ENCODE measurements around the gene IARS1. TPM values are rescaled to one million over a fixed set of nuclear protein-coding genes. Genes with fewer than 3 reads are reported as not detected.
A peak's percentile ranks its signal among the peaks of the same experiment; 100 is the strongest.

The IARS1 gene
- total RNA-seq, 5 donors from 2014 or later (not counting 1 experiment from before 2014, with no cell fraction given), result 70.5 to 124 (median 113) TPM

DNA sequence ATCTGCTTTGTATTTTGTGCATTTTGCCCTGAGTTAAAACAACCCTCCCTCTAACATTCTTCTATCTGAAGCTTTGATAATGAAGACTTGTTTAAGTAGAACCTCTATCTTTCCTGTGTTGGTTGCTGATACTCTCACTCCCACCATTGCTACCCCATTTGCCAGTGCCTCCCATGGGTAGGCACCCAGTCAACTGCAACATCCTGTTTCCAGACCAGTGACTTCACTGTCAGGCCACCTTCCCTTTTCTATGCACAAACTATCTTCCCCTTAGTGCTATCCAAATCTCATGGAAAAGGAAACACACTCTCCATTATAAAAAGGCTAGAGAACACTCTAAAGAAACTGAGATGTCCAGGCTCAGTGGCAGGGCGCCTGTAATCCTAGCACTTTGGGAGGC, 5.6 kb upstream of the IARS1 start:
- peaks cover 5 to 10% of the 10 kb centered on the region in 2 experiments for H3K4me1 ChIP-seq (ENCODE audit: control insufficient read depth in 1 of 2, extremely low read depth in 1 of 2, insufficient read depth in 2 of 2, low read length in 2 of 2)
- Mint-ChIP-seq H3K27me3 (no peaks in the 10 kb centered on the region), H3K36me3 (peaks cover 51% of the 10 kb centered on the region), H3K4me1 (peaks cover 13 to 33% (median 28%) of the 10 kb centered on the region in 3 donors), H3K27ac (peak overlapping the region in 1 of 2 donors; percentile 19), H3K4me3 (no peak overlapping the region), H3K9me3 (no peaks in the 10 kb centered on the region)
- no peak overlapping the region for H3K27ac ChIP-seq (ENCODE audit: low read length)
- H3K36me3 ChIP-seq (ENCODE audit: control insufficient read depth in 2 of 2, extremely low read depth in 1 of 2, insufficient read depth in 1 of 2, low read length in 1 of 2), result peaks cover 3 to 68% of the 10 kb centered on the region in 2 donors
- no peak for ATAC-seq (replicated peaks in 1 of 4)
- no peaks in the 10 kb centered on the region for H3K9me3 ChIP-seq
- POLR2A ChIA-PET, result no interaction called here
- WGBS (ENCODE audit: insufficient coverage), result 80% methylated on average over 1 of the region's 1 CpG
- no peak overlapping the region for H3K4me3 ChIP-seq (ENCODE audit: control insufficient read depth in 1 of 2, extremely low read depth in 1 of 2, low read length in 1 of 2)
- CTCF ChIA-PET, result interaction anchor here (0.6 to 0.7 kb wide), 3 partner anchors 13 to 844 kb away, joined by 3 to 4 read pairs (median 3); no protein-coding TSS in a partner anchor
- no peak for DNase-seq
- H3K27me3 ChIP-seq (replicated peaks in 1 of 2; ENCODE audit: control insufficient read depth in 2 of 2, extremely low read depth in 1 of 2, insufficient read depth in 2 of 2, low read length in 1 of 2), result no peaks in the 10 kb centered on the region

- peaks cover 45% of the 10 kb centered on the region for H3K36me3 Mint-ChIP-seq
- H3K36me3 ChIP-seq (ENCODE audit: control insufficient read depth in 2 of 2, extremely low read depth in 1 of 2, insufficient read depth in 1 of 2, low read length in 1 of 2), result peaks cover 3 to 58% of the 10 kb centered on the region in 2 donors
Observed at GRCh38 chr9:92298036-92298435, 4.5 kb upstream of the IARS1 start.

DNA sequence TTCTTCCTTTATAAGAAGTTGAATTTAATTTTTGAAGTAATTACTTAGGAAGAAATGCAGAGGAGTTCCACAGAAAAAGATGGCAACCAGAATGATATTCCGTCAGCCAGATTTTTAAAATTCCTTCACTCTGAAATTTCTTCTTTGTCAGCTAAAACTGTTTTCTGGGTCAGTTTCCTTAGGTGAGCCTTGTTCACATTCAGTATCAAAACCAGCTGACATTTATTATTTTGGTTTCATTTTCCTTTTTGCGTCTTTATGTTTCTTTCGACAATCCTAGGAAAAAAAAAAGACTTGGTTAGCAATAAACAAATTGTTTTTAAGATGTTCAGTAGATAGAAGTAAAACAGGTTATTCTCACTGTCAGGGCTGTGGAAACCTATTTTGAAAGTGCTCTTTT, 4.1 kb upstream of the IARS1 start:
- Histone ChIP-seq H3K27ac (ENCODE audit: low read length) (peak overlapping the region; percentile 75), H3K36me3 (ENCODE audit: control insufficient read depth in 2 of 2, extremely low read depth in 1 of 2, insufficient read depth in 1 of 2, low read length in 1 of 2) (peaks cover 2 to 53% of the 10 kb centered on the region in 2 donors), H3K4me3 (ENCODE audit: control insufficient read depth in 1 of 2, extremely low read depth in 1 of 2, low read length in 1 of 2) (peak overlapping the region in 1 of 2 donors; percentile 6), H3K27me3 (replicated peaks in 1 of 2; ENCODE audit: control insufficient read depth in 2 of 2, extremely low read depth in 1 of 2, insufficient read depth in 2 of 2, low read length in 1 of 2) (no peaks in the 10 kb centered on the region), H3K4me1 (ENCODE audit: control insufficient read depth in 1 of 2, extremely low read depth in 1 of 2, insufficient read depth in 2 of 2, low read length in 2 of 2) (peaks cover 11 to 13% of the 10 kb centered on the region in 2 experiments), H3K9me3 (no peaks in the 10 kb centered on the region)
- H3K9me3 Mint-ChIP-seq, result no peaks in the 10 kb centered on the region
- POLR2A ChIA-PET, result no interaction called here
- DNase-seq, result peak in 1 of 35 experiments; percentile 19
- peak overlapping the region in 2 of 3 donors; percentile 68 to 71 for H3K4me3 Mint-ChIP-seq
- CTCF ChIA-PET, result no interaction called here
- peaks cover 41% of the 10 kb centered on the region for H3K36me3 Mint-ChIP-seq
- peaks cover 28 to 45% (median 39%) of the 10 kb centered on the region in 3 donors for H3K4me1 Mint-ChIP-seq
- WGBS (ENCODE audit: insufficient coverage), result 100% methylated on average over 1 of the region's 3 CpGs
- H3K27ac Mint-ChIP-seq, result peak overlapping the region; percentile 85 to 94
- ATAC-seq (replicated peaks in 1 of 4), result no peak
- no peaks in the 10 kb centered on the region for H3K27me3 Mint-ChIP-seq

More at GRCh38 chr9:92298036-92298435, 4.5 kb upstream of the IARS1 start:
- POLR2A ChIA-PET, result no interaction called here
- peak overlapping the region in 2 of 3 donors; percentile 68 to 71 for H3K4me3 Mint-ChIP-seq
- peak overlapping the region in 1 of 2 donors; percentile 6 for H3K4me3 ChIP-seq (ENCODE audit: control insufficient read depth in 1 of 2, extremely low read depth in 1 of 2, low read length in 1 of 2)
- CTCF ChIA-PET, result interaction anchor here in 1 of 2 donors (0.5 kb wide), 1 partner anchor 129 kb away, joined by 6 read pairs; no protein-coding TSS in a partner anchor
- no peak for DNase-seq
- peaks cover 23 to 41% (median 35%) of the 10 kb centered on the region in 3 donors for H3K4me1 Mint-ChIP-seq
- H3K4me1 ChIP-seq (ENCODE audit: control insufficient read depth in 1 of 2, extremely low read depth in 1 of 2, insufficient read depth in 2 of 2, low read length in 2 of 2), result peaks cover 7 to 12% of the 10 kb centered on the region in 2 experiments
- H3K27me3 Mint-ChIP-seq, result no peaks in the 10 kb centered on the region
- H3K27me3 ChIP-seq (replicated peaks in 1 of 2; ENCODE audit: control insufficient read depth in 2 of 2, extremely low read depth in 1 of 2, insufficient read depth in 2 of 2, low read length in 1 of 2), result no peaks in the 10 kb centered on the region
- ATAC-seq (replicated peaks in 1 of 4), result no peak
- peak overlapping the region; percentile 85 to 94 for H3K27ac Mint-ChIP-seq
- WGBS (ENCODE audit: insufficient coverage), result no CpG with 5 or more reads among the region's 3 CpGs
- H3K27ac ChIP-seq (ENCODE audit: low read length), result peak overlapping the region; percentile 75
- no peaks in the 10 kb centered on the region for H3K9me3 Mint-ChIP-seq
- no peaks in the 10 kb centered on the region for H3K9me3 ChIP-seq

DNA sequence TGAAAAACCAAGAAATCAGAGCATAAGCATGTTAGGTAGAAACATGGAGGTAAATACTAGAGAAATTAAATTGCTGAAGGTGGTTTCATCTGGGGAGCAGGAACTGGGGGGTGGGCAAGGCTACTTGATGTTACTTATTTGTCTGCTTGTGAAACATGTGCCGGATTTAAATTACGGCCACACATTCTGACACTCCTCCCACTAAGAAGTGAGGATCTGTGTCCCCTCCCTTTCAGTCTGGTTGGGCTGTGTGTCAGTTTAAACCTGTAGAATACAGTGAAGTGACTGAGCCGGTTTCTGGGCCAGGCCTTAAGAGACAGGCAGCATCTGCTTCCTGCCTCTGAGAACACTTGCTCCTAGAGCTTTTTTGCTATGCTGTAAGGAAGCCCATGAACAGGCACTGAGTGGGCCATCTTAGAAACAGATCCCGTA, 2.3 kb upstream of the IARS1 start:
- H3K4me3 ChIP-seq (ENCODE audit: control insufficient read depth in 1 of 2, extremely low read depth in 1 of 2, low read length in 1 of 2), result no peak overlapping the region
- H3K4me1 ChIP-seq (ENCODE audit: control insufficient read depth in 1 of 2, extremely low read depth in 1 of 2, insufficient read depth in 2 of 2, low read length in 2 of 2), result peaks cover 20 to 24% of the 10 kb centered on the region in 2 experiments
- H3K36me3 Mint-ChIP-seq, result peaks cover 31% of the 10 kb centered on the region
- ATAC-seq (replicated peaks in 1 of 4) (no peak), DNase-seq (no peak)
- H3K4me1 Mint-ChIP-seq, result peaks cover 45 to 60% (median 56%) of the 10 kb centered on the region in 3 donors
- peaks cover 0 to 37% of the 10 kb centered on the region in 2 donors for H3K36me3 ChIP-seq (ENCODE audit: control insufficient read depth in 2 of 2, extremely low read depth in 1 of 2, insufficient read depth in 1 of 2, low read length in 1 of 2)
- no peaks in the 10 kb centered on the region for H3K9me3 Mint-ChIP-seq
- H3K27ac ChIP-seq (ENCODE audit: low read length), result no peak overlapping the region
- no peaks in the 10 kb centered on the region for H3K9me3 ChIP-seq
- ChIA-PET CTCF (interaction anchor here in 1 of 2 donors (1.6 kb wide), 1 partner anchor 30 kb away, joined by 9 read pairs; the partner anchor contains the start of genes CENPP and NOL8), POLR2A (interaction anchor here in 1 of 2 donors (0.6 kb wide), 1 partner anchor 20 kb away, joined by 9 read pairs; no protein-coding TSS in a partner anchor)
- H3K27ac Mint-ChIP-seq, result peak overlapping the region; percentile 71 to 100
- no peak overlapping the region for H3K4me3 Mint-ChIP-seq
- H3K27me3 ChIP-seq (replicated peaks in 1 of 2; ENCODE audit: control insufficient read depth in 2 of 2, extremely low read depth in 1 of 2, insufficient read depth in 2 of 2, low read length in 1 of 2), result no peaks in the 10 kb centered on the region
- H3K27me3 Mint-ChIP-seq, result no peaks in the 10 kb centered on the region
- 70% methylated on average over 2 of the region's 4 CpGs for WGBS (ENCODE audit: insufficient coverage)

GRCh38 chr9:92295240-92295790, 1.8 kb upstream of the IARS1 start:
- H3K4me3 Mint-ChIP-seq, result peak overlapping the region in 2 of 3 donors; percentile 8 to 17
- Histone ChIP-seq H3K27me3 (replicated peaks in 1 of 2; ENCODE audit: control insufficient read depth in 2 of 2, extremely low read depth in 1 of 2, insufficient read depth in 2 of 2, low read length in 1 of 2) (no peaks in the 10 kb centered on the region), H3K4me3 (ENCODE audit: control insufficient read depth in 1 of 2, extremely low read depth in 1 of 2, low read length in 1 of 2) (no peak overlapping the region), H3K9me3 (no peaks in the 10 kb centered on the region), H3K4me1 (ENCODE audit: control insufficient read depth in 1 of 2, extremely low read depth in 1 of 2, insufficient read depth in 2 of 2, low read length in 2 of 2) (peaks cover 20 to 24% of the 10 kb centered on the region in 2 experiments), H3K27ac (ENCODE audit: low read length) (no peak overlapping the region), H3K36me3 (ENCODE audit: control insufficient read depth in 2 of 2, extremely low read depth in 1 of 2, insufficient read depth in 1 of 2, low read length in 1 of 2) (peaks cover 0 to 32% of the 10 kb centered on the region in 2 donors)
- H3K27ac Mint-ChIP-seq, result peak overlapping the region; percentile 71 to 100
- ChIA-PET CTCF (interaction anchor here in 1 of 2 donors (1.6 kb wide), 1 partner anchor 30 kb away, joined by 9 read pairs; the partner anchor contains the start of genes CENPP and NOL8), POLR2A (interaction anchor here in 1 of 2 donors (0.5 to 0.6 kb wide), 2 partner anchors 21 to 83 kb away, joined by 4 to 9 read pairs; no protein-coding TSS in a partner anchor)
- no peaks in the 10 kb centered on the region for H3K27me3 Mint-ChIP-seq
- no peak for DNase-seq
- WGBS (ENCODE audit: insufficient coverage), result 100% methylated on average over 3 of the region's 7 CpGs
- no peak for ATAC-seq (replicated peaks in 1 of 4)
- H3K9me3 Mint-ChIP-seq, result no peaks in the 10 kb centered on the region
- peaks cover 30% of the 10 kb centered on the region for H3K36me3 Mint-ChIP-seq
- H3K4me1 Mint-ChIP-seq, result peaks cover 47 to 63% (median 59%) of the 10 kb centered on the region in 3 donors

GRCh38 chr9:92294297-92294676, 790 bp upstream of the IARS1 start:
- peaks cover 35% of the 10 kb centered on the region for H3K36me3 Mint-ChIP-seq
- H3K27ac Mint-ChIP-seq, result peak overlapping the region; percentile 98 to 100
- peak overlapping the region; percentile 97 to 99 (median 99) for H3K4me3 Mint-ChIP-seq
- H3K27me3 Mint-ChIP-seq, result no peaks in the 10 kb centered on the region
- H3K9me3 ChIP-seq, result no peaks in the 10 kb centered on the region
- H3K4me1 ChIP-seq (ENCODE audit: control insufficient read depth in 1 of 2, extremely low read depth in 1 of 2, insufficient read depth in 2 of 2, low read length in 2 of 2), result peaks cover 20 to 24% of the 10 kb centered on the region in 2 experiments
- WGBS (ENCODE audit: insufficient coverage), result 24% methylated on average over 13 of the region's 13 CpGs
- CTCF ChIA-PET, result no interaction called here
- peaks cover 47 to 70% (median 64%) of the 10 kb centered on the region in 3 donors for H3K4me1 Mint-ChIP-seq
- POLR2A ChIA-PET, result no interaction called here
- no peaks in the 10 kb centered on the region for H3K27me3 ChIP-seq (replicated peaks in 1 of 2; ENCODE audit: control insufficient read depth in 2 of 2, extremely low read depth in 1 of 2, insufficient read depth in 2 of 2, low read length in 1 of 2)
- peak overlapping the region; percentile 73 to 89 for H3K4me3 ChIP-seq (ENCODE audit: control insufficient read depth in 1 of 2, extremely low read depth in 1 of 2, low read length in 1 of 2)
- ATAC-seq (replicated peaks in 1 of 4) (no peak), DNase-seq (peak in 7 of 35 experiments; percentile 1 to 24 (median 10))
- H3K9me3 Mint-ChIP-seq, result no peaks in the 10 kb centered on the region
- peaks cover 0 to 24% of the 10 kb centered on the region in 2 donors for H3K36me3 ChIP-seq (ENCODE audit: control insufficient read depth in 2 of 2, extremely low read depth in 1 of 2, insufficient read depth in 1 of 2, low read length in 1 of 2)
- peak overlapping the region; percentile 78 for H3K27ac ChIP-seq (ENCODE audit: low read length)
